HUES6 (cell line): Measurements from ENCODE around the gene HSF2BP.
A peak's percentile ranks its signal among the peaks of the same experiment; 100 is the strongest.
"Not testable (repeated sequence)": the region's sequence is repeated elsewhere in the genome, so short reads cannot be mapped to it uniquely, and the experiment has no call there.

Source experiments
- H3K27ac ChIP-seq: 2 replicates; pipeline ENCODE4 v1.7.0; 2013; ENCODE audit warnings: low read depth, mild to moderate bottlenecking, low read length, inconsistent platforms
- H3K27me3 ChIP-seq: 2 replicates; pipeline ENCODE4 v1.6.1; 2013; ENCODE audit warnings: low read length; ENCODE audit not compliant: control insufficient read depth, insufficient read depth
- H3K36me3 ChIP-seq: 2 replicates; pipeline ENCODE4 v1.6.1; 2013; ENCODE audit warnings: low read length; ENCODE audit not compliant: control insufficient read depth, insufficient read depth
- H3K4me1 ChIP-seq: 2 replicates; pipeline ENCODE4 v1.6.1; 2013; ENCODE audit warnings: low read length; ENCODE audit not compliant: control insufficient read depth, insufficient read depth
- H3K4me3 ChIP-seq: 2 replicates; pipeline ENCODE4 v1.5.1; 2013; ENCODE audit warnings: low read depth, low read length
- H3K9ac ChIP-seq: one replicate; pipeline ENCODE4 v1.6.1; 2013; ENCODE audit warnings: mild to moderate bottlenecking, low read length
- H3K9me3 ChIP-seq: 2 replicates; pipeline ENCODE4 v1.6.1; 2013; ENCODE audit warnings: low read depth, low read length; ENCODE audit not compliant: control insufficient read depth, insufficient read depth

The HSF2BP gene

DNA sequence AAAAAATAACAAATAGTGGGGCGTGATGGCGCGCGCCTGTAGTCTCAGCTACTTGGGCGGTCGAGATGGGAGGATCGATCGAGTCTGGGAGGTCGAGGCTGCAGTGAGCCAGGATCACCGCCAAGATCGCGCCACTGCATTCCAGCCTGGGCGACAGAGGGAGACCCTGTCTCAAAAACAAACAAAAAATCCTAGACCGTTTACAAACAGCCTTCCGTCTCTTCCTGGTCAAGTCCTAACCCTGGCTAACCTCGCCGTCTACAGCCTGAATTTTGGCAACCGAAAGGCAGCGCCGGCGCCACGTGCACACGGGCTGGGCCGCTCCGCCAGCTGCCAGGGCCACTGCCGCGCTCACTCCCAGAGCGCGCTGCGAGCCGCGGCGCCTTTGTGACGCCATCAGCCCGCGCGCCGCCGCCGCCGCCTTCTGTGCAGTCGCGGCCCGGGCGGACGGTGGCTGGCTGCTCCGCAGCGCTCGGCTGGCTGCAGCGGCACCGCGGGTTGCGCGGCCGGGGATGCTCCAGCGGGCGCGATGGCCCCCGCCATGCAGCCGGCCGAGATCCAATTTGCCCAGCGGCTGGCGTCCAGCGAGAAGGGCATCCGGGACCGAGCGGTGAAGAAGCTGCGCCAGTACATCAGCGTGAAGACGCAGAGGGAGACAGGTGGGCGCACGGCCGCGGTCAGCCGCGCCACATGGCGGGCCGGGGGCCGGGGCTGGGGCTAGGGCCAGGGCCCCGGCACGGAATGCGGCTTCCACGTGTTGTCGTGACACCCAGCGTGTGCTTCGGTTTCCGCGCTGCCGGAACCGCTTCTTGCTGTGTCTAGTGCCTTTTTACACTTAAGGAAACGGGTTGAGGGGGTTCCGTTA, at the start of gene HSF2BP, which contains the start of gene RRP1B:
Gene HSF2BP (minus strand): TSS at position 353 of the 865 bp plus-strand sequence. CDS start 1,392 bp downstream, outside the sequence.
Gene RRP1B (plus strand): TSS at position 425 of the 865 bp plus-strand sequence. CDS start 105 bp downstream, at position 530.
- 0 out of 2 replicates have a peak, but pooled peaks cover 9% of the 10 kb centered on the region for H3K4me1 ChIP-seq
- peak within 1 kb of the TSS; percentile 79; the same call in 1 of the 2 replicates for H3K27ac ChIP-seq
- peak within 1 kb of the TSS; percentile 96 for H3K4me3 ChIP-seq
- H3K27me3 ChIP-seq = no peaks in the 10 kb centered on the region
- no peaks in the 10 kb centered on the region for H3K9me3 ChIP-seq
- H3K36me3 ChIP-seq = peaks cover 31% of the 10 kb centered on the region
- peak within 1 kb of the TSS; percentile 96 for H3K9ac ChIP-seq

DNA sequence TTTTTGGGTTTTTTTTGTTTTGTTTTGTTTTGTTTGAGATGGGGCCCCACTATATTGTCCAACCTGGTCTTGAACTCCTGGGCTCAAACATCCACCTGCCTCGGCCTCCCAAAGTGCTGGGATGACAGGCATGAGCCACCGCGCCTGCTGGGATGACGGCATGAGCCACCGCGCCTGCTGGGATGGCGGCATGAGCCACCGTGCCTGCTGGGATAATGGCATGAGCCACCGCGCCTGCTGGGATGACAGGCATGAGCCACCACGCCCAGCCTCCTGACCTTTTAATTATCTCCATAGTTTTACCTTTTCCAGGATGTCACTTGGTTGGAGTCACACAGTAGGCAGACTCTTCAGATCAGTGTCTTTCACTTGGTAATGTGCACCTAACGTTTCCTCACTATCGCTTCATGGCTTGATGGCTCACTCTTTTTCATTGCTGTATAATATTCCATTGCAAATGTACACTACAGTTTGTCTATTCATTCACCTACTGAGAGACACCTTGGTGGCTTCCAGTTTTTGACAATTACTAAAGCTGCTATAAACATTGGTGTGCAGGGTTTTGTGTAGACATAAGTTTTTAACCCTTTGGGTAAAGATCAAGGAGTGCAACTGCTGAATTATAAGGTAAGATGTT, 49.6 kb upstream of the HSF2BP start:
- no peaks in the 10 kb centered on the region for H3K36me3 ChIP-seq
- no peaks in the 10 kb centered on the region for H3K9me3 ChIP-seq
- H3K27ac ChIP-seq = no peak overlapping the region
- H3K27me3 ChIP-seq = no peaks in the 10 kb centered on the region
- H3K4me3 ChIP-seq = no peak overlapping the region
- H3K4me1 ChIP-seq = peaks cover 14% of the 10 kb centered on the region
- H3K9ac ChIP-seq = no peak overlapping the region

DNA sequence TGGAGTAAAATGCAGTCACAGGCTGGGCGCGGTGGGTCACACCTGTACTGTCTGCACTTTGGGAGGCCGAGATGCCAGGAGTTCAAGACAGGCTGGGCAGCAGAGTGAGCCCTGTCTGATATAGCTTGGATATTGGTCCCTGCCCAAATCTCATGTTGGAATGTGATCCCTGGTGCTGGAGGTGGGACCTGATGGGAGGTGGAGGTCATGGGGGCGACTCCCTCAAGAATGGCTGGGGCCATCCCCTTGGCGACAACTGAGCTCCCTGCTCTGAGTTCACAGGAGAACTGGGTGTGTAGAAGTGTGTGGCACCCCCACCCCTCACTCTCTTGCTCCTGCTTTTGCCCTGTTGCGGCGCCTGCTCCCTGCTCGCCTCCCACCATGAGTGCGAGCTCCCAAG, 48.2 kb upstream of the HSF2BP start:
- Histone ChIP-seq H3K27ac (no peak overlapping the region), H3K4me1 (peaks cover 22% of the 10 kb centered on the region), H3K4me3 (no peak overlapping the region), H3K36me3 (no peaks in the 10 kb centered on the region), H3K27me3 (no peaks in the 10 kb centered on the region), H3K9me3 (no peaks in the 10 kb centered on the region), H3K9ac (no peak overlapping the region)

DNA sequence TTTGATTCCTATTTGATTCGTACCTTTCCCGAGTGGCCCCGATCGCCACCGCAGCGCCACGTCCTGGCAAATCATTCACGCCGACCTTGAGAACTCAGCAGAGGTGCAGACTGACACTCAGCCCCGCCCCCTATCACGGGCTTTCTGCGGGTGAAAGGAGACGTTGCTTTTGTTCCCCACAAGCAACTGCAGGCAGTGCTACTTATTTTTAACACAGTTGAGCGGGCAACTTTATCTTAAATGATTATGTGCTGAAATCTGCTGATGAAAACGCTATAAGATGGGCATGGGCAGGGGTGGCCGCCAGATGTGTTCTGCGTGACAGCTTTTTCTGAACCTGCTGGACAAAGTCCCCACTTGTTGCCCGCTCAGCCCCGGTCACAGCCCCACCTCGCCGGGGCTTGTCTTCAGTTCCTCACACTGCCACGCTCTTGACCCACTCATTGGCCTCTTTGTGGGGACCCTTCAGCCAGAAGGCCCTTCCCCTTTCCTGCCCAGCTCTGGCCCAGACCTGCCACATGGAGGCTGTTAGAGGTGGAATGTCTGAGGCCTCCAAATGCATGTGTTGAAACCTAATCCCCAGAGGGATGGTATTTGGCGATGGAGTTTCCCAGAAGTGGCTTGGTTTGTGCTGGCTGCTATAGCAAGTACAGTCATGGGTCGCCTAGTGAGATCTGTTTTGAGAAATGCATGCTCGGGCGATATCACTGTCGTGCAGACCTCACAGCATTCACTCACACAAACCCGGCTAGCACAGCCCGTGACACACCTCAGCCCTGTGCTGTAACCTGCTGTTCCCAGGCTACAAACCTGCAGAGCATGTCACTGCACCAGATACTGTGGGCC, 44.0 kb upstream of the HSF2BP start:
- H3K9me3 ChIP-seq = no peaks in the 10 kb centered on the region
- no peaks in the 10 kb centered on the region for H3K36me3 ChIP-seq
- no peak overlapping the region for H3K9ac ChIP-seq
- H3K4me3 ChIP-seq = no peak overlapping the region
- no peak overlapping the region for H3K27ac ChIP-seq
- H3K4me1 ChIP-seq = peaks cover 15% of the 10 kb centered on the region
- H3K27me3 ChIP-seq = no peaks in the 10 kb centered on the region

DNA sequence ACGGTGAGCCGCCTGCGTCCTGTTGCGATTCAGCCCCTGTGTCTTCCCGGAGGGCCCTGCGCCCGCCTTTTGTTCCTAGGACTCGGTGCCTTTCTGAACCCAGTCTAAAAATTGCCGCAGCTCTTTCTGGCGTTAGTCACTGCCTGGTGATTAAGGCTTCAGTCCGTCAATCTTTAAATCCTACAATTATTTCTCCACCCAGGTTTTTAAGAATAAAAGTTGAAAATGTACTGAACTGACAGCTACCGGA, 43.4 kb upstream of the HSF2BP start:
- no peak overlapping the region for H3K9ac ChIP-seq

DNA sequence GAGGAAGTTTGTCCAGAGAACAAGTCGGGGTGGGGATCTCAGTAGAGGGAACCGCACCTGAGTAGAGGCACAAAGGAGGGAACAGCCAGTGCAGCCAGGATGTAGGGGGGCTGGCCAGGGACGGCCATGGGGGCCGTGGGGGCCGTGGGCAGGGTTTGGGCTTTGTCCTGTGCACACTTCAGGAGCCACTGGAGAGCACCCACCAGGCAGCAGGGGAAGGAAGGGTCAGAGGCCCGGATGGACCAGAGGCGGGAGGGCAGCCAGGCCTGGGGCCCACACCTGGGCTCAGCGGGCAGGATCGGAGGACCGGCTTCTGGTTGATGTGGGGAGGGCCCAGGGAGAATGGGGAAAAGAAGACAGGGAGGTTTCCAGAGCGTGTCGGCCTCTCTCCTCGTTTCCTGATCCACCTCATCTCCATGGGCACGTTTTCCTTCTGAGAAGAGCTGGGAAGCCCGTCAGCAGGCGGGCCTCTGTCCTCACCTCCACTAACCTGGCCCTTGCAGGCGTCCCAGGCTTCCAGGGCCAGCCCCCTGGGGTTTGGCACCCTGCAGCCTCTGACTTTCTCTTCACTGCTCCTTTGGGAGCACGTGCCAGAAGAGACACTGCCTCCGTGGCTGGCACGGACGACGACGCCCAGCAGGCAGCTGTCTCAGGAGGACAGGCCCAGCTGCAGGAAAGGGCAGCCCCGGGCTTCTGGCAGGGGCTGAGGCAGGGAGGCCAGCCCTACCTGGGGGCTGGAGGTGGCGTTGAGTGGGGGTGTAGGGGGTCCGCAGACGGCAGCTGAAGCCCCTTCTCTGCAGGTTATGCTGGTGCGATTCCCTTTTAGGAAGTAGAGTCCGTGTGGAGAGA, 42.9 kb upstream of the HSF2BP start:
- Histone ChIP-seq H3K27ac (no peak overlapping the region), H3K9me3 (no peaks in the 10 kb centered on the region), H3K9ac (no peak overlapping the region), H3K4me3 (no peak overlapping the region), H3K27me3 (no peaks in the 10 kb centered on the region), H3K4me1 (peaks cover 15% of the 10 kb centered on the region), H3K36me3 (no peaks in the 10 kb centered on the region)

More for the DNA sequence above, 43.4 kb upstream of the HSF2BP start:
- no peak overlapping the region for H3K4me3 ChIP-seq
- H3K27me3 ChIP-seq = no peaks in the 10 kb centered on the region
- peaks cover 15% of the 10 kb centered on the region for H3K4me1 ChIP-seq
- H3K9me3 ChIP-seq = no peaks in the 10 kb centered on the region
- no peaks in the 10 kb centered on the region for H3K36me3 ChIP-seq
- H3K27ac ChIP-seq = no peak overlapping the region

DNA sequence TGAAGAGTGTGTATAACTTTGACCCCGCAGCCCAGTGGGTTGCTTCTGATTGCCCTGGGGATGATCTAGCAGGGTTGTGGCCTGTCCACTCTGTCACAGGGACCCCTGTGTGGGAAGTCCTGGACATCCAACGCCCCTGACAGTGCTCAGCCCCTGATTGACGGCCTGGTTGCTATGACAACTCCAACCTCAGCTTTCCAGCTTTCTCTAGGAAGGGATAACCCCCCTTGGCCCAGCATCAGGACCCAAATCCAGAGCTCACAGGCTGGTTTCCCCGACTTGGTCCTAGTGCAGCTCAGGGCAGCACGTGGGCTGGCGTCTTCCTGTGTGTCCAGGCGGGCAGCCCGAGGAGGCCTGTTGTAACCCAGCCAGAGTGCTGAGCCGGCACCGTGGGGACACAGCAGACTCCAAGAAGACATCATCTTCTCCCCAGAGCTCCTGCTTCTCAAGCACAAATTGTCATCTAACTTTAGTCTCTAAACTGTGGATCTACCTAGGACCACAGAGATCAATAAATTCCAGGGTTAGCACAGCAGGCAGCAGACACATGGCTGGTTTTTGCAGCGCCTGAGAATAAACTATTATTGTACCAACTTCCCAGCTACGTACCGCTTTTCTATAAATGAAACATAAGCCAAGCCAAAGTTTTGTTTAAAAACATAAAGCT, 40.8 kb upstream of the HSF2BP start:
- Histone ChIP-seq H3K27me3 (no peaks in the 10 kb centered on the region), H3K36me3 (peaks cover 13% of the 10 kb centered on the region), H3K4me3 (no peak overlapping the region), H3K9ac (no peak overlapping the region), H3K4me1 (peaks cover 15% of the 10 kb centered on the region), H3K9me3 (no peaks in the 10 kb centered on the region), H3K27ac (no peak overlapping the region)

DNA sequence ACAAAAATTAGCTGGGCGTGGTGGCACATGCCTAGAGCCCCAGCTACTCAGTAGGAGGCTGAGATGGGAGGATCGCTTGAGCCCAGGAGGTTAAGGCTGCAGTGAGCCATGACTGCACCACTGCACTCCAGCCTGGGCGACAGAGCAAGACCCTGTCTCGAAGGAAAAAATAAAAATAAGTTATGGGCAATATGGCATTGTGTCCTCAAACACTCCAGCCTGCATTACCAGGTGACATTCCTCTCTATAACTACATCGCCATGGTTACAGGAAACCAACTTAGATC, 40.1 kb upstream of the HSF2BP start:
- H3K27me3 ChIP-seq, H3K4me3 ChIP-seq, H3K9me3 ChIP-seq, H3K9ac ChIP-seq, H3K27ac ChIP-seq: not testable (repeated sequence)
- Histone ChIP-seq H3K4me1 (peaks cover 15% of the 10 kb centered on the region), H3K36me3 (peaks cover 20% of the 10 kb centered on the region)

DNA sequence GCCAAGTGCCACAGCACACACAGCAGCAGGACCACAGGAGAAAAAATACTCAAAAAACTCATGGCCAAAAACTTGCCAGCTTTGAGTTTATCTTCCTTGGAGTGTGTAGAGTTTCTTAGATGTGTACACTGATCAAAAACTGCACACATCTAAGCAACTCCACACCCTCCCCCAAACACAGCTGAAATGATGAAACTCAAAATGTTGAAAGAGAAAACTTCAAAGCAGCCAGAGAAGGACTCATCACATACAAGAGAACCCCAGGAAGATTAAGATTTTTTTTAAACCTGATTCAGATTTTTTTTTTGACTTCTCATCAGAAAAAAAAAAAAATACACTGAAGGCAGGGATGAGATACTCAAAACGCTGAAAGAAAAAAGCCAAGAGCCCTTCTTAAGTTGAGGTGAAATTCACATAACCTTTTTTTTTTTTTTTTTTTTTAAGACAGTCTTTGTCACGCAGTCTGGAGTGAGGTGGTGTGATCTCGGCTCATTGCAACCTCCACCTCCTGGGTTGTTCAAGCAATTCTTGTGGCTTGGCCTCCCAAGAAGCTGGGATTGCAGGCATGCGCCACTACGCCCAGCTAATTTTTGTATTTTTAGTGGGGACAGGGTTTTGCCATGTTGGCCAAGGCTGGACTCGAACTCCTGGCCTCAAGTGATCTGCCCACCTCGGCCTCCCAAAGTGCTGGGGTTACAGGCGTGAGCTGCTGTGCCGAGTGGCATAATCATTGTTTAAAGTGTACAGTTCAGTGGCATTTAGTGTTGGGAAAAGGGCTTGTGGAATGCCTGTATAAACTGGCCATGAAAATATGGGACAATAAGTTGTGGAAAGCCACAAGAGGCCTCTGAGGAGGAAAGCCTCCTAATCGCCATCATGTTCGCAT, 38.7 kb upstream of the HSF2BP start:
- Histone ChIP-seq H3K4me3 (no peak overlapping the region), H3K27ac (no peak overlapping the region), H3K4me1 (peaks cover 8% of the 10 kb centered on the region), H3K9ac (no peak overlapping the region), H3K36me3 (peaks cover 34% of the 10 kb centered on the region), H3K9me3 (no peaks in the 10 kb centered on the region), H3K27me3 (no peaks in the 10 kb centered on the region)
